GM18502 (cell line): ENCODE results near the gene CD81.

Experiments used
- ATAC-seq: cut with Tn5 transposase; IDR thresholded peaks from one replicate; pipeline ENCODE4 v1.9.1; 2021; ENCODE audit warnings: mild to moderate bottlenecking; ENCODE audit not compliant: unreplicated experiment, poor library complexity

The CD81 gene

GRCh38 chr11:2400762-2401435 lies 23.8 kb downstream of the CD81 start:
- ATAC-seq: no peak

GRCh38 chr11:2401436-2401984 lies 24.4 kb downstream of the CD81 start:
- ATAC-seq: no peak

GRCh38 chr11:2402106-2402505 lies 25.0 kb downstream of the CD81 start:
- ATAC-seq: no peak

GRCh38 chr11:2402890-2403645 lies 26.0 kb downstream of the CD81 start:
- no peak for ATAC-seq

GRCh38 chr11:2404735-2405196 lies 27.7 kb downstream of the CD81 start:
- ATAC-seq: no peak

- ATAC-seq: no peak
Measured at GRCh38 chr11:2406451-2406850, 29.3 kb downstream of the CD81 start.

- ATAC-seq: no peak
Measured at GRCh38 chr11:2406878-2407410, 29.8 kb downstream of the CD81 start.

- no peak for ATAC-seq
Measured at GRCh38 chr11:2408671-2409070, 31.6 kb downstream of the CD81 start.

- ATAC-seq: no peak
Measured at GRCh38 chr11:2409126-2409525, 32.0 kb downstream of the CD81 start.

- no peak for ATAC-seq
Measured at GRCh38 chr11:2409611-2410468, 32.7 kb downstream of the CD81 start.

- no peak for ATAC-seq
Measured at GRCh38 chr11:2410616-2411015, 33.5 kb downstream of the CD81 start.

GRCh38 chr11:2411446-2412305 lies 34.6 kb downstream of the CD81 start:
- no peak for ATAC-seq

- ATAC-seq: no peak
Measured at GRCh38 chr11:2412323-2412722, 35.2 kb downstream of the CD81 start.

GRCh38 chr11:2413742-2414579 lies 36.9 kb downstream of the CD81 start:
- no peak for ATAC-seq

- no peak for ATAC-seq
Measured at GRCh38 chr11:2414616-2415015, 37.5 kb downstream of the CD81 start.

- no peak for ATAC-seq
Measured at GRCh38 chr11:2415171-2415570, 38.1 kb downstream of the CD81 start.

- no peak for ATAC-seq
Measured at GRCh38 chr11:2415601-2416380, 38.7 kb downstream of the CD81 start.

- ATAC-seq: no peak
Measured at GRCh38 chr11:2416765-2417164, 39.7 kb downstream of the CD81 start.
